Mammary epithelial cell (primary cell): Measurements from ENCODE around the gene CEP112.

Source experiments
- EZH2 ChIP-seq: IDR thresholded peaks from 2 replicates; pipeline ENCODE4 v1.6.1; 2012; ENCODE audit warnings: low read length, inconsistent platforms, borderline replicate concordance
- TF ChIP-seq, protein P1 (sequence below), 2 donors: IDR thresholded peaks in 1 of 2; conservative IDR thresholded peaks in 1 of 2; 2 replicates each; pipeline ENCODE4 v1.5.1; 2011 to 2012; ENCODE audit warnings: inconsistent platforms in 2 of 2, low read length in 2 of 2, mild to moderate bottlenecking in 2 of 2, control low read depth in 1 of 2, low read depth in 1 of 2; ENCODE audit not compliant: insufficient read depth in 1 of 2; ENCODE audit errors: extremely low read depth in 1 of 2

DNA sequence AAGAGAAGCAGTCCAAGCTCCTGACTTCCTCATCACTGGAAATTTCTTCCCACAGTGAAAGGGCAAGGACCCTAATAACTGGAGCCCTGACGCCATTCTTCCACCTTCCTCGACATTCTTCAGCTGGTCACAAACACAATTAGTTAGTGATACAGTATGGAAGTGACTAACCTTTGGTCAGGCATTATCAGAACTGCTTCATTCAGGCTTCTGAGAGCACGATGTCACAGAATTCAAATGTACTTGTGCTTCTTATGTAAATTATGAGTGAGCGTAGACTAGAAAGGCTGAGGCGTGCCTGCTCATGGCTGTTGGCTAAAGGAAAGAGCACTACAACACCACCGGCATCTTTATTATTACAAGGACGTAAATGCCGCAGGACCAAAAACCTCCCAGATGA, 327.5 kb downstream of the CEP112 start:
- TF ChIP-seq, protein P1, sequence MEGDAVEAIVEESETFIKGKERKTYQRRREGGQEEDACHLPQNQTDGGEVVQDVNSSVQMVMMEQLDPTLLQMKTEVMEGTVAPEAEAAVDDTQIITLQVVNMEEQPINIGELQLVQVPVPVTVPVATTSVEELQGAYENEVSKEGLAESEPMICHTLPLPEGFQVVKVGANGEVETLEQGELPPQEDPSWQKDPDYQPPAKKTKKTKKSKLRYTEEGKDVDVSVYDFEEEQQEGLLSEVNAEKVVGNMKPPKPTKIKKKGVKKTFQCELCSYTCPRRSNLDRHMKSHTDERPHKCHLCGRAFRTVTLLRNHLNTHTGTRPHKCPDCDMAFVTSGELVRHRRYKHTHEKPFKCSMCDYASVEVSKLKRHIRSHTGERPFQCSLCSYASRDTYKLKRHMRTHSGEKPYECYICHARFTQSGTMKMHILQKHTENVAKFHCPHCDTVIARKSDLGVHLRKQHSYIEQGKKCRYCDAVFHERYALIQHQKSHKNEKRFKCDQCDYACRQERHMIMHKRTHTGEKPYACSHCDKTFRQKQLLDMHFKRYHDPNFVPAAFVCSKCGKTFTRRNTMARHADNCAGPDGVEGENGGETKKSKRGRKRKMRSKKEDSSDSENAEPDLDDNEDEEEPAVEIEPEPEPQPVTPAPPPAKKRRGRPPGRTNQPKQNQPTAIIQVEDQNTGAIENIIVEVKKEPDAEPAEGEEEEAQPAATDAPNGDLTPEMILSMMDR (conservative IDR thresholded peaks at IDR 0.05 in 1 of 2, IDR thresholded peaks at IDR 0.05 in 1 of 2; ENCODE audit: extremely low read depth in 1 of 2, insufficient read depth in 1 of 2, low read depth in 1 of 2, low read length in 2 of 2): no peak
- TF ChIP-seq EZH2: no peak
